Measurements from ENCODE around the gene DIPK1B.
A peak's percentile ranks its signal among the peaks of the same experiment; 100 is the strongest.

DIPK1B gene

DNA sequence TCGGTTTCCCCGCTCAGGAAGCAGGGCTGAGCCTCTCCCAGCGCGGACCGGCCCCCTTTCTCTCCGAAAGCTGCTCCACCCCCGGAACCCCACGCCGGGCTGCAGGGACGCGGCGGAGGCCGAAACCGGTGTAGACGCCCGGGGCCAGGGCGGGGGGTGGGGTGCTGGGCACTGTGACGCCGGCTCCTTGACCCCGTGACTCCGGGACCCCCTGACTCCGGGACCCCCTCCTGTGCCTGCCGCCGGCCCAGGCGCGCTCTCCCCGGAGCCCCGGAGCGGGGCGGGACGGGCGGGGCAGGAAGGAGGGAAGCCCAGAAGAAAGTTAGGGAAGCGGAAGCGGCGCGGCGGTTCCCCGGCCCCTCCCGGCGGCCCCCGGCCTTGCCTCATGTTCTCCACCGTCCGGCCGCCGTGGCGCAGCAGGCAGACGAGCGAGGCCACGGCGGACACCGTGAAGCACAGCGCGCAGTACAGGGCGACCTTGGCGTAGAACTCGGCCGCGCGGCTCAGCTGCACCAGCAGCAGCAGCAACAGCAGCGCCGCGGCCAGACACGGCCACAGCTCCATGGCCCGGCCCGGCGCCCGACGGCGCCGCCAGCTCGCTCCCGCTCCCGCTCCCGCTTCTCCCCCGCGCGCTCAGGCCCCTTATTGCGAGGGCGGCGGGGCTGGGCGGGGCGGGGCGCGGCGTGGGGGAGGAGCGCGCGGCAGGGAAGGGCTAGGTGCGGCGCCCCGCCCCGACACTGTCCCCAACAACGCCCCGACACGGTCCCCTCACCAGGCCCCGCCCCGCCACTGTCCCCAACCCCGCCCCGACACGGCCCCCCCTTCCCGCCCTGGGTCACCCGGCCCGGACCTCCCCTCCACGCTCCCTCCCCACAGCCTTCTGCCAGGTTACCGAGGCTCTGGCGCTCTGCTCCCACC is 25.3 kb upstream of the DIPK1B start, which contains the start of gene AGPAT2:
TSS of gene AGPAT2 (minus strand) at position 664 of the 918 bp plus-strand sequence. CDS start at position 564, 100 bp downstream.
- DNase-seq: peak; percentile 37

DNA sequence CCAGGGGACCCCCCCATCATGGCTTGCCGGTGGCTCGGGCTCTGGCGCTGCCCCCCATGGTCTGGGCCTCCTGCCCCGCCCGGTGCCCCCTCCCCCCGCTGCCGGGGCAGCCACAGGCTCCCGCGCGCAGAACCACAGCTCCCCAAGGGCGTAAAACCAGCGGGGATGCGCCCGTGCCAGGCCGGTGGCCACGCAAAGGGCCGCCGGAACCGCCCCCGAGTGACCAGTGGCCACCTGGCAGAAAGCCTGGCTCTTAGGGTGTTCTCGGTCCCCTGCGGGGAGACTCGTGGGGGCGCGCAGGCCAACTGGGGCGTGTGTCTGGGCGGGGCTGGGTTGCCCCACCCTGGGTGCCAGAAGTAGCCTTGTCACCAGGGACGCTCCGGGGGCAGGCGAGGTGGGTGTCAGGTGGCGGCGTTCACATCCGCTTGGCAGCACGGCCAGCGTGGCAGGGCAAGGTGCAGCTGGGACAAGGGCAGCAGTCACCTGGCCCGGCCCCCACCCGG is 24.6 kb upstream of the DIPK1B start:
- no peak for DNase-seq

DNA sequence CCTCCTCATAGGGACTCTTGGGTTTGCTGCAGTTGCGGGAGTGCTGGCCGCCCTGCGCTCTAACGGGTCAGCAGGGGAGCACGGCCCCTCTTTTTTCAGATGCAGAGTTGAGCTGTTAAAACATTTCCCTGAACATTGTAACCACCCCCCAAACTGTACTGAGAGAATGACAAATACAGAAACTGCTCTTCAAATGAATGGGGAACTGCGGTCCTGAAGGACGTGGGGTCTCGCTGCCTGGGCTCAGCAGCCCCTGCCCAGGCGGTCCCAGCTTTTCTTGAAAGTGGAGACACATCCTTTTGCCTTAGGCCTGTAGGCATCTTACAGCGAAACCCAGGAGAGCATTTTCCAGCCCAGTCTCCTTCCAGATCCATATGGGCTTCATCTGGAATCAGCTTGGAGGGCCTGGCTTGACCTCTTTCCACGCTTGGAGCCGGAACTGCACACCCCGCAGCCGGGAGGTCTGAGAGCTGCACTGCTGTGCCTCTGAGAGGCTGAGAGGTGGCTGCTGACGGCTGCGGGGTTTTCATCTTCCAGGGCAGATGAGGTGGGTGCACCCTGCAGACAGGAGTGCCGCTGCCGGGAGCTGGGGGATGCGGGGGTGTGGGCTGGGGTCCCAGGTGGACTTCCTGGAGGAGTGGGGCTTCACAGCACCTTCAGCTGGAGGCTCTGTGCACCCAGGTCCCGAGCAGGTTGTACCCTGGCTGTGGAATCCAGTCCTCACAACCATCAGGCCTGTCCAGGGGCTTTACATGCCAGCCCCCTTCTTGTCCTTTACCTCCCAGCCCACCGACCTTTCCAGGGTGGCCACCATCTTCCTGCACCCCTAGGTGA is 23.9 kb upstream of the DIPK1B start:
- no peak for DNase-seq

DNA sequence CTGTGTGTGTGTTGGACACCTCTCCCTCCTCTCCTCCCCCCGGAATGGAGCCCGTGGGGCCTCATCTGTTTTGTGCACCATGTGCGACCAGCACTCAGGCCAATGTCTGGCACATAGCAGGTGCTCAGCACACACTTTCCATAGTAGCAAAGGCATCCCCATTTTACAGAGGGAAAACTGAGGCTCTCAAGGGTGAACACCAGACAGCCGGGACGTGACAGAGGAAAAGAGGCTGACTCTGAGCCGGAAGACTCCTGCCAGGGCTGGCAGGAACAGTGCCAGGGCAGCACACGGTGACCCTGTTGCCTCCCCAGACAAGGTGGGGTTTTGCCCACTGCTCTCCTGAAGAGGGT is 23.3 kb upstream of the DIPK1B start:
- DNase-seq: no peak

DNA sequence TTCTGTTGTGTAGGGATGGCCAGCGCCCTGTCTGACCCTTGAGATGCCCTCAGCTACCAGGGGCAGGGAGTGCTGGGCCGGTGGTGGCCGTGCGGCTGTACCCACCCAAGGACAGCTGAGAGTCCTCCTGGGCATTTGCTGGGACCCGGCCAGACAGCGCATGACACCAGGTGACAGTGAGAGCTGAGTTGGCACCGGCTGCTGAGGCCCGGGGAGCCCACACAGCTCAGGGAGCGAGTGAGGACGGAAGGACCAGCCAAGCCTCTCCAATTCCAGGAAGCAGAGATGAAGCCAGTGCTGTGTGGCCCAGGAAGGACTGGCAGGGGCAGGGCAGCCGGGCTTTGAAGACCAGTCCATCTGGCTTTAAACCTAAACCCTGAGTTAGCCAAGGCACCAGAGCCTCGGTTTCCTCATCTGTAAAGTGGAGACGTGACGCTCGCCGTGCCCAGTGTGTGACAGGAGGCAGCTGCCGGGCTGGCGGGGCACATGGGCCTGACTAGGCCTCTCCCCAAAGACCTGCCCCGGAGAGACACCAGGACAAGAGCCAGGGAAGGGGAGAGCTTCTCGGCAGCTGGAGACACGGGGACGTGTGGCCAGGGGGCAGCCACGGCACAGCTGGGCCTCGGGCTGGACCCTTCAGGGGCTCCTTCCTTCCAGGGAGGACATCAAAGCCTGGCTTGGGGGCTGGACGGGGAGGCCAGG is 22.1 kb upstream of the DIPK1B start:
- no peak for DNase-seq

DNA sequence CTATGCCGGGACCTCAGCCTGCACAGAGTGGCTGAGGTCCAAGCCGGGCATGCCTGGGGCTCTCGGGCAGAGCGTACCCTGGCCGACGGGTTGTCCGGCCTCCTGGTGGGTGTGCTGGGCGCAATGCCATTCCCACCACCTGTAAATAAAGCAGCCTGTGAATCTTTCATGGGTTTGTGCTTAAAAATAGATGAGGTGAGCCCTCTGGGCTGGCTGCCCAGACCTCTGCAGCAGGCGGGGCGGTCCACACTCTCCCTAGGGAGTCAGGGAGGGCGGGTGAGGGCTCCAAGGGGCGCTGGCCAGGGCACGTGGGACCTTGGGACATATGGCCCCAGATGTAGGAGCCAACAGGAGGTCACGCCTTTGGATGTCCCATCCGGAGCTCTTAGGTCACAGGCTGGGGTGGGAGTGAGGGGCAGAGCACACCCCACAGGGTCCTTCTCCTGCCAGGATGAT is 21.5 kb upstream of the DIPK1B start:
- no peak for DNase-seq

DNA sequence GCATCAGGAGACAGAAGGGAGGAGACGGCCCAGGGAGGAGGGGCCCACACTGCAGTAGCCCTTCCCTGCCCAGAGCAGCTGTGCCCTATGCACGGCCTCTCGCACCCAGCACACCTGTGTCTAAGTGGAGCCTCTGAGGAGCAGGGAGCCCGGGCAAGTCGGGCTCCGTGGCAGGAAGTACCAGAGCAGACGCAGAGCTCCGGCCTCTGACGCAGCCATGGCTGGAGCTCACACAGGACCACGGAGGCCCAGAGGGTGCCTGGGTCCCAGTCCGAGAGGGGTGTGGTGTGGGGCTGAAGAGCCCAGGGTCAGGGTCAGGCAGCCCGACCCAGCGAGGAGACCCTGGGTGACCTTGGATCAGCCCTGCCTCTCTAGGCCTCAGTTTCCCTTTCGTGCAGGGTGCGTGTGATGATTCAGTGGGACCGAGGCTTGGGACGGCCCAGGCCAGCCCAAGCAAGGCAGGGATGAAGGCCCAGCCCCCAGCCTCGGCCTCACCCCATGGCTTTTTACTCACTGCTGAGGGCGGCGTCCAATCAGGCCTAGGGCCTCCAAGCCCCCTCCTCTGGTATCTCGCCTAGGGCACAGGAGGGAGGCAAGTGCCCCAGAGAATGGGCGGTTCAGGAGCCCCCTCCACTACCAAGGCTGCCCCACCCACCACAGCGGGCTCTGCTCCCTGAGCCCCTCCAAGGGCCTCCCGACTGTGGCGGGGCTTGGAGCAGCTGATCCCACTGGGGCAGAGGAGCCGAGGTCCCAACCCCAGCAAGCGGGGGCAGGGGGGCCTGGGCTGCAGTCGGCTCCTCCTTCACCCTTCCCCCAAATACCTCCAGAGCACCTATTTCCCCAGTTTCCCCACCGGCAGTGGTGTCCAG is 20.8 kb upstream of the DIPK1B start:
- DNase-seq: no peak

DNA sequence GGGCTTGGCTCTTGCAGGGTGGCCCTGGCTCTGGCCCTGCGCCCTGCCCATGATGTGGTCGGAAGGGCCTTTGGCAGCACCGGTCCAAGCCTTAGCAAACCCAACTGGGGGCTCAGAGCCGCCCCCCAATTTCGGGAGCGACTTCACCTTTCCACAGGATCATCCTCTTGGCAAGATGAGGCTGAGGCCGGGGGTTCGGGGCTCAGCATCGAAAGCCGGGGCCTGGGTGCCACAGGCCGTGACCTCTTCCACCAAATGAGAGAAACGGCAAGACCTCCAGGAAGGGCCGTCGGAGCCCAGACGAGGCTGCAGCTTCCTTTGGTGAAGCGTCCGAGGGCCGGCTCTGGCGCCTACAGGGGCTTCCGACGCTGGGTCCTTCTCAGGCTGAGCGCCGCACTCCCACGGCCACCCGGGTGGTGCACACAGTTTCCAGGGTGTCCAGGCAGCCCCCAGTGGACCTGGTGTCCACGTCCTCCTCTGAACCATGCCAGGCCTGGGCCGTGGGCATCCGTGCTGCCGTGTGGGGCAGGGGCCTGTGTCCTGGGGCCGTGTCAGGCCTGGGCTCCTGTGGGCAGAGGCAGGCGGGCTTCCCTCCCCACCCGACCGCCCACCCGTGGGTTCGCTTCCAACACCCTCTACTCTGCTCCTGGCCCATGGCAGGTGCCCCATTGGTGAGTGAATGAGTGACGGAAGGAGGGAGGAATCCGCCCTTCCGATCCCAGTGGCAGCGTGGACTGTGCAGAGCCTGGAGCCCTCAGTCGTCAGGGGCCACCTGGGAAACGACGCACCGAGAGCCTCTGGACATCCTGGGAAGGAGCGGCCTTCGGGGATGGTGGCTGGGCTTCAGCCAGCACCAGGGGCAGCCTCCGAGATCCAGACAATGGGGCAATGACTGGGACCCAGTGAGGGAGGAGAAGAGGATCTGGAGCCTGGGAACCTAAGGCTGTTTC is 19.9 kb upstream of the DIPK1B start:
- no peak for DNase-seq

DNA sequence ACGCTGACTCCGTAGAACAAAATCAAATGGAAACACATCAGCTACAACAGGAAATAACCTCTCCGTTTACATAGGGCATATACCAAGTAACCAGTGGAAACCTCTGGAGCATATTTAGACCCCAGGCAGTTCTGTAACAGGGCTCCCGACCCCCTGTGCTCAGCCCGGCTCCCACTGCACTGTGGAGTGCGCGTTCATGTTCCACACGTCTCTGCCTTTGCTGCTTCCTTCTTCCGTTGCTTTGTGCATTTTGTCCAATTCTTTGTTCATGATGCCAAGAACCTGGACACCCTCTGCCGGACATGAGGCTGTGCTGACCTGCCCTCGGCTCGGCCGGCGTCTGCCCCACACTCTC is 19.3 kb upstream of the DIPK1B start:
- DNase-seq: no peak

DNA sequence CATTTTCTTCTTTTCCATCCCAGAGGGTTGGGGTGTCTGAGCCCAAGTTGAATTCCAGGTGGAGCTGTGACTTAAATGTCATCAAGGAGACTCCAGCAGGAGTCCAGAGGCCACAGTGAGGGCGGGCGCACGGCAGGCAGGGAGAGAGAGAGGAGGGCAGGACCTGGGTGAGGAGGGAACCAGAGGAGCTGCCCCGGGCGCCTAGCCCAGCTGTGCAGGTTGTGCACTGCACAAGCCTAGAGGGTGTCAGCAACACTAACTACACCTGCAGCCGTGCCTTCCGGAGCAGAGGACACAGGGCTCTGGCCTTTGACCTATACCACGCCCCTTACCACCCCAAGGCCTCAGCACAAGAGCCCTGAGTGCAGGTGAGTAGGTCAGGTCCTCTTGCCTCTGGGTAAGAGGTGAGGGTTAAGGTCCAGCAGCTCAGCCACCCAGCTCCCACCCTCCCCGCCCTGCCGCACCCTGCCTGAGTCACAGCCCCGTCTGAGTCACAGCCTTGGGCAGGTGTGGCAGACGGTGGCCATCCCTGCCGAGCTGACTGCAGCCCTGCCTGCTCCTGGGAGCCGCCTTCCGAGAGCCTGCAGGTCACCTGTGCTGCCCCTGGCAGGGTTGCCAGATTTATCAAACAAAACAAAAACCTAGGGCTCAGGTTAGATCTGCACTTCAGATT is 18.7 kb upstream of the DIPK1B start:
- DNase-seq: peak; percentile 73

DNA sequence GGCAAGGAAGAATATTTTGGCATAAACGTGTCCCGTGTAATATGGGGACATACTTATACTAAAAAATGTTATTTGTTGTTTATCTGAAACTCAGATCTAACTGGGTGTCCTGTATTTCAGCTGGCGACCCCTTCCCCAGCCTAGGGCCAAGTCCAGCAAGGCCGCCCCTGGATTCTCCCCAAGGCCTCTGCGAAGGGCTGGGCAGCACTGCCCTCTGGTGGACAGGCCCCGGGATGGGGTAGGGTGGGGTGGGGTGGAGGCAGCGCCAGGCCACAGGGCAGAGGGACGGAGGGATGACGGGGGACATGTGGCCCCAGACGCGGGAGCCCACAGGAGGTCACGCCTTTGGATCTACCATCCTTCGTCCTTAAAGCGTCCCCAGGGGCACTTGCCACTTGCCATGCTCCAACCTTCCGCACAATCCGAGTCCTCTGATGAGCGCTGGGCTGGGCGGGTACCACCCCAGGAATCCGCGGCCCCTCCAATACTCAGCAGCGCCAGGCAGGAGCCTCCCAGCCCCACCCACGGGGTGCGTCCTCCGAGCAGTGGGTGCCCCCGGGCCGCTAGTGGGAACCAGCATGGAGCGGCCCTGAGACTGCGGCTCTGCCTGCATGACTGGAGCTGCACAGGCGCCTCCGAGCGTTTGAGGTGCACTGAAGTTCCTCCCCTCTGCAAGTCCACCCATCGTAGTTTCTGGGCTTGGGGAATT is 18.1 kb upstream of the DIPK1B start:
- no peak for DNase-seq

DNA sequence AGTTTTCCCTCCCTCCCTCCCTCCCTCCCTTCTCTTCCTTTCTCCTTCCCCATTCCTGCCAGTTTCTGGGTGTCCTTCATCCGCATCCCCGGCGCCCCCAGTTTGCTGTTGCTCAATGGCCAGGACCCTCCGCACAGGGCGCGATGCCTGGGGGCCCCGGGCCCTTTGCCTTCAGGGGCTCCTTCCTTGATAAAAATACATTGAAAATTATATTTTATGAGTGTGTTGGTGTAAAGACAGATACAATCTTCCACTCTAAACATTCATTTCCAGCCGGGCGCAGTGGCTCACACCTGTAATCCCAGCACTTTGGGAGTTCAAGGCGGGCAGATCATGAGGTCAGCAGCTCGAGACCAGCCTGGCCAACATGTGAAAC is 17.5 kb upstream of the DIPK1B start:
- DNase-seq: no peak

DNA sequence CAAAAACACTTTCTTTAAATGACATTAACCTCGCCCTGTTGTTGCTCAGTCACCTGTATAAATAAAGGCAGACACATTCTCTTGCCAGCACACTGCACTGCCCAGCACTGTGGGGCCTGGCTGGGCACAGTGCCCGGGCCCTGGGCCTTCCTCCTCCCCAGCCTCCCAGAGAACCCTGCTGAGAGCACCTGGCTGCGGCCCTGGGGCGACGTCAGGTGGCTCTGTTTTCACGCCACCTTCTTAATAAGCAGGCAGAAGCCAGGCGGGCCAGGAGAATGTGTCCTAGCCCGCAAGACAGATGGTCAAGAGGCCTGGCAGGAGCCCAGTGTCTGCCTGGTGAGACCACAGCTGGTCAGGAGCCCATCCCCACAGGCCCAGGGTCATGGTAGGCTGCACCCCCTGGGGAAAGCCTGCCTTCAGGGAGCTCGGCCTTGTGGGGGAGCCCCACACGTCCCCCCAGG is 16.9 kb upstream of the DIPK1B start:
- no peak for DNase-seq

DNA sequence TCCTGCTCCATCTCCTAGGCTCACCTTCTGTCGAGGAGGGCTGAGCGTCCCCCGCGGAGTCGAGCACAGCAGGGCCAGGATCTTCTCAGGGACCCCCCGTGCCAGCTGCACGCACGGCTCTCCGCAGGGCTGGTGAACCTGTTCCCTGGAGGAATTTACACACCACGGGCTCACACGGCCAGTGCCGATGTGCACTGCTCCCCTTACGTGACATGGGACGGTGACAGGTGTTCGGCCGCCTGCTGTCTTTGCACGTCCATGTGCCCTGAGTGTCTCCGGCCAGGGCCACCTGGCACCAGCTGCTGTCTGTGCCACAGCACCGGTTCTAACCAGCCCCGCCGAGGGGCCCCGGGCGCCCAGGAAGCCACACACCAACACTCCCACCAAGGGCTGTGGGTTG is 16.4 kb upstream of the DIPK1B start:
- DNase-seq: no peak

DNA sequence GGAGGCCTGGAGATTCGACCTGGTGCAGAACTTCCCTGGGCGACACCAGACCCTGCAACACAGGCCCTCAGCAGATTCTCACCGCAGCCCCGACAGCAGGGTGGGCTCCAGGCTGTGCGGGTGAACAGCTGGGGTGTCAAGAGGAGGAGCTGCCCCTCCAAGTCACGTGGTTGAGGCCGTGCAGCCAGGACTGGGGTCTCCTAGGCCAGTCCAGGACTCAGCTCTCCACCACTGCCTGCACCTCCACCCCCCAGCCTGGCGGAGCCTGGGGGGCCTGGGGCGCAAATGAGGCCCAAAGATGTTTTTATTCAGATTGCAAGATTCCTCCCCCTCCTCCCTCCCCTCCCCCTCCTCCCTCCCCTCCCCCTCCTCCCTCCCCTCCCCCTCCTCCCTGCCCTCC is 15.9 kb upstream of the DIPK1B start:
- DNase-seq: no peak

DNA sequence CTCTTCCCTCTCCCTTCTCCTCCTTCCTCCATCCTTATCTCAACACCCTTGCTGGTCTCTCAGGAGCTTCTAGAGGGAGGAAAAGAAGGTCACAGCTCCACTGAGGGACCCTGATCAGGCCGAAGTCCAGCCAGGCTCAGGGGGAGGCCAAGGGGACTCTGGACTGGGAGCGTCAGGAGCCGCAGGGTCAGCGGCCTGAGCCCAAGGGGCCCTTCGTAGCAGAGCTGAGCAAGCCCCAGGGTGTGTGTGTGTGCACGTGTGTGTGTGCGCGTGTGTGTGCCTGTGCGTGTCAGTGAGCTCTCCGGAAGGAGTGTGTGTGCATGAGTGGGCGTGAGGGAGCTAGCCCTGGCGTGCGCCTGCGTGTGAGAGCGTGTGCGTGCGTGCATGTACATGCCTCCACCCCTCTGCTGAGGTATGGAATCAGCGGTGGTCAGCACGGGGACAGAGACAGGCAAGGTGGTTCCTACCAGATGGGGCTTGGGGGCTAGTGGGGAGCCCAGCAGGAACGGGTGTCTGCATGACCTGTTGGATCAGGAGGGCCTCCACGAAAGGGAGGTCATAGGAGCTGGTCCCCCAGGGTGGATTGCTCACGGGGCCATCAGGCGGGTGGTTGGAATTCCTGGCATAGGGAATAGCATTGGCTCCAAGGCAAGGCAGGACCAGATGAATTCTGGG is 15.1 kb upstream of the DIPK1B start:
- no peak for DNase-seq

DNA sequence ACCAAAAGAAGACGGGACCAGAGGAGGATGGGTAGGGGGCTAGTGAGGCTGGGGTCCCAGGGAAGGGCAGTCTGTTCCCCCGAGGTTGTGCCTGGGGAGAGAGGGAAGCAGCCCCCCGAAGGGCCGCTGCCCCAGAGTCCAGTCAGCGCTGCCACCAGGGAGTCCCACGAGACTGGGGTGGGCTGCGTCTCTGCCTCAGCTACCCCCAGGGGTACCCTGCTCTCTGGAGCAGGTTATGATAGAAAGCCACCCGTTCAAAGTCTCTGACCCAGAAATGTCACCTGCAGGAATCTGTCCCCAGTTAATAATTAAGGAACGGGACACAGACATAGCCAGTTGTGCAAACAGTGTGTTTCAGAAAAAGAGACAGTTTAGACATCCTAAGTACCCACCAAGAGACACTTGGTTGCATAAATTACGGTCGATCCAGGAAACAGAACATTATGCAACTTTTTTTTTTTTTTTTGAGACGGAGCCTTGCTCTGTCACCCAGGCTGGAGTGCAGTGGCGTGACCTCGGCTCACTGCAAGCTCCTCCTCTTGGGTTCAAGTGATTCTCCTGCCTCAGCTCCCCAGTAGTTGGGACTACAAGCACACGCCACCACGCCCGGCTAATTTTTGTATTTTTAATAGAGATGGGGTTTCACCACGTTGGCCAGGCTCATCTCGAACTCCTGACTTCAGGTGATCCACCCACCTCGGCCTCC is 14.4 kb upstream of the DIPK1B start:
- no peak for DNase-seq

DNA sequence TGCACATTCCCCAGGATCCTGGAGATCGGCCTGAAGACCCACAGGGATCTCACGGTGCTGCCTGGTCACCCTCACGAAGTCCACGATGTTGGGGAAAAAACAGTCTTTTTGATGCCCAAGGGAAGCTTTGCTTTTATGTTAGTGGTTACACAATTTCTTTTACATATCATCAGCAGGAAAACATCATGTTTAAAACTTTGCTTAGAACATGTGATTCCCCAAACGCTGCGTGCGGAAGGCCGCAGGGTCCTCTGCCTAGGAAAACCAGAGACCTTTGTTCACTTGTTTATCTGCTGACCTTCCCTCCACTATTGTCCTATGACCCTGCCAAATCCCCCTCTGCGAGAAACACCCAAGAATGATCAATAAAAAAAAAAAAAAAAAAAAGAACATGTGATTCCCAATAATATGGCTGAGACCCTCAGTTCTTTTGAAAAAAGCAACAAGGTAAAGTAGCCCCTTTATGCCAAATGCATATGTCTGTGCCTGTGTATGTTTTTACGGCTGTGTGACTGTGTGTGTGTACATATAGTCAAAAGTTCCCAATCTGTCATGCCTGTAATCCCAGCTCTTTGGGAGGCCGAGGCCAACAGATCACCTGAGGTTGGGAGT is 13.6 kb upstream of the DIPK1B start:
- DNase-seq: no peak
